ENCODE data around the gene SERPINI1.
"Not testable (repeated sequence)": the region's sequence is repeated elsewhere in the genome, so short reads cannot be mapped to it uniquely, and the experiment has no call there.

Gene SERPINI1

DNA sequence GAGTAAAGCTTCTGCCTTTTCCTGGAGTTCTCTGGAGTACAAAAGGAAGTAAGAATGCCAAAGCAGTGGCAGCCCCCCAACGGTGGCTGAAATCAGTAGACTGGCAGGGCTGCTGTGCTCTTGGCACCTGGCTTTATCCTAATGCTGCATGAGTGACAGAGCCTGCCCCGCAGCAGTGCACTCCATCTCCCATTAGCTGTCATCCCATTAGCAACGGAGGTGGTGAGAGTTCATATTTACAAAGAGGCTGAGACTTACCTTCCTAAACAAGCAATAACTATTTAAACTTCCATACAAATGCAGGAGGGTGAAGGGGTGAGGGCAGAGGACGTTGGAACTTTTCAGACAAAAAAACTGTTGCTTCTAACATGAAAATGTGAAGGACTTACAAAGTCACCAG lies 51.9 kb downstream of the SERPINI1 start:
- DNase-seq (ENCODE audit: low spot score) = no peak

DNA sequence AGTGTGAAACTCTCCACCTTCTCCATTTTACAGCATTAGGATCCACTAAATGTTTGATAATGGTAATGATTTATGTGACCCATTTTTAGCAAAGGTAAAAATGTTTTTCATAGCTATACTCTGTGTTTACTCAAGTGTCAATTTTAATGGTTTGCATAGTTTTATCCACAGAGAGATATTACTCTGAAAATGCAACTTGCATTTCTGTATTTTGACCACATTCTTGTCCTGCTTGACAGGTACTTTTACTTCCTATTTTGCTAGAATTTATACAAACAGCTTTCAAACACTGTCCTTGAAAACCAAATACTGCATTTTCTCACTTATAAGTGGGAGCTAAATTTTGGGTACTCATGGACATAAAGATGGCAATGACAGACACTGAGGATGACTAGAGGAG lies 62.9 kb downstream of the SERPINI1 start:
- DNase-seq (ENCODE audit: low spot score) = no peak

DNA sequence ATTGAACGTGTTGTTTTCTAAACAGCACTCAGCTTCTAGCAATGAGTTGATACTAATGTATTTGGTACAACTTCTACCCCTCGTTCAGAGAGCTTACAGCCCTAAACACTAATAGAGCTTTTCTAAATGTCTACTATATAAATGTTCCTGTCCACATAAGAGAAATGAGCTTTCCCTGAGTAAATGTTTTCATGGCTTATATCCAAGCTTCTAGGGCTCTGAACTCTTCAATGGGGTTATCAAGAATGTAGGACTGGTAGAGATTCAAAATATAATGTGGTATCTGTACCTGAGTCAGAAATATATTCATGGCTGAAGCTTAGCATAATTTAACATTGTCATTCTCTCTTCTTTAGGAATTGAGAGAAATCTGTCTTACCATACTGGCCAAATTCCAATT lies 73.4 kb downstream of the SERPINI1 start:
- no peak for DNase-seq (ENCODE audit: low spot score)

DNA sequence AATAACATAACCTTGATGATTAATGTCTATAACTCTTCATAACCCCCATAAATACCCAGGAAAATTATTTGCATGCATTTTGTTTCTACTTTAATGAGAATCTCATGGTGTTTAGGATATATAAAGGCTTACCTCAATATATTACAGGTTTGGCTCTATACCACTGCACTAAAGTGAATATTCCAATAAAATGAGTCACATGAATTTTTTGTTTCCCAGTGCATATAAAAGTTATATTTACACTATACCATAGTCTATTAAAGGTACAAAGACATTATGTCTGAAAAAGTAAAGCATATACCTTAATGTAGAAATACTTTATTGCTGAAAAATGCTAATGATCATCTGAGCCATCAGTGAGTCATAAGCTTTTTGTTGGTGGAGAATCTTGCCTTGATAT lies 74.7 kb downstream of the SERPINI1 start:
- no peak for DNase-seq (ENCODE audit: low spot score)

DNA sequence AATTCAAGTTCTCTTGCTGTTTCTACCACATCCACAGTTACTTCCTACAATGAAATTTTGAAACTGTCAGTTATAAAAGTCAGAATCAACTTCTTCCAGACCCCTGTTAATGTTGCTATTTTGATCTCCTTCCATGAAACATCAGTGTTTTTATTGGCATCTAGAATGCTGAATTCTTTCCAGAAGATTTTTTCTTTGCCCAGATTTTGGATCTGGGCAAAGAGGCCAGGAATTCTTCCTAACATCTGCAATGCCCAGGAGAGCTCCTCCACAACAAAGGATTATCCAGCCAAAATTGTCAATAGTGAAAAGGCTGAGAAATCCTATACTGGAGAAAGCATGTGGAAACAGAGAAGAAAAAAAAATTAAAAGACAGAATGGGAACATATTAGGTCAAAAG lies 75.5 kb downstream of the SERPINI1 start:
- DNase-seq (ENCODE audit: low spot score) = no peak

DNA sequence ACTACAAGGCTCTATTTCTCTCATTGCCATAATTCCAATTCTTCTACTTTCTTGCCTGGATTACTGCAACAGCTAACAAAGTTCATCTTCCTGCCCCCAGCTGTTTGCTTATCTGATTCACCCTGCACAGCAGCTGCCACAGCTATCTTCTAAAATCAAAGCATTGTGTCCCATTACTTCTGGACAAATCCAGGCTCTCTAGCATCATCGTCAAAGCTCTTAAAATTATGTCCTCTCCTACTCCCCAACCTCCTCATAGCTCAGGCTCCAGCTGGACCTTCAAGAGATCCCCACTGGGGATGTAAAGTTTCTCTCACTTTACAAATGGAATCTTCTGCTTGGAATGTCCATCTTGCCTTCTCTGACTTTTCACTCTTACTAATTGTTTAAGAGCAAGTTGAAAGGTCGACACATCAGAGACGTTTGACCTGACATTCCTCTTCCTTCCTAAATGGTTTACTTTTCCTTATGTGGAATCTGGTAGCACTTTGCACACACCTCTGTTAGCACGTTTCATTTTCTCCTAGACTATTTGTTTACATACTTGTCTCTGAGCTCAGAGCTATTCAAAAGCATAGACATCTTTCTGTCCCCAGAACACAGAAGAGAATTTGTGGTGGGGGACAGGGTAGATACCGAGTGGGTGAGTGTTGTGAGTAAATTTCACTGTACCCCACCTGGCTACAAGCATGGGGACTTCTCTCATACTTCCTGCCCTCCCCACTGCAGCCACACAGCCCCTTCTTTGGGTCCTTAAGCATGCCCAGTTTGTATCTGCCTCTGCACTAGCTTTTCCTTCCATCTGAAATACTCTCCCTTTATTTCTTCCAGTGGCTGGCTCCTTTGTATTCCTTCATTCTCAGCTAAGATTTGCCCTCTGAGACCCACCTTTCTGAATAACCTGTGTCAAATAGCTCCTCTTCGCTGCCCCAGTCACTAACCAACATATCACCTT lies 77.9 kb downstream of the SERPINI1 start:
- DNase-seq (ENCODE audit: low spot score) = no peak

DNA sequence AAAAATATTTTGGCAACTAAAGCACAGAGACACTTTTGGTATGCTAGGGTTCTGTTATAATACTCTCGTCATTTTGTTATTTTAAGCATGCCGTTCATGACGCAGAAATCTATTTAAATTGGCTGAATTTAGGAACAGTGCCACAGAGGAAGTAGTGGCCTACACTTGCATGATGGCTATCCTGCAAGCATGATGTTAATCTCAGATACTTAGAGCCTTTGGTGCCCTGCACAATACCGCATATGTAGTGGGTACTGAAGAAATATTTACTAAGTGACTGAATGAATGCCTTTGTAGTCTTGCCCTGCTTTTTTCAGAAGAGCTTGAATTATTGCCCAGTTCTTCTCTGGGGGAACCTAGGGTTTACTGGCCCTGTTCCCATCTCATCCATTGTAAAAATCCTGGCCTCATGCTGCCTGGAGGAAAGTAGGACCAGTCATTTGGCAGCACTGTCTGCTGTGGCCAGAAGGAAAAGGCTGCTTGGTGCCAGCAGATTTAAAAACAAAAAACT lies 79.0 kb downstream of the SERPINI1 start:
- DNase-seq (ENCODE audit: low spot score) = no peak

DNA sequence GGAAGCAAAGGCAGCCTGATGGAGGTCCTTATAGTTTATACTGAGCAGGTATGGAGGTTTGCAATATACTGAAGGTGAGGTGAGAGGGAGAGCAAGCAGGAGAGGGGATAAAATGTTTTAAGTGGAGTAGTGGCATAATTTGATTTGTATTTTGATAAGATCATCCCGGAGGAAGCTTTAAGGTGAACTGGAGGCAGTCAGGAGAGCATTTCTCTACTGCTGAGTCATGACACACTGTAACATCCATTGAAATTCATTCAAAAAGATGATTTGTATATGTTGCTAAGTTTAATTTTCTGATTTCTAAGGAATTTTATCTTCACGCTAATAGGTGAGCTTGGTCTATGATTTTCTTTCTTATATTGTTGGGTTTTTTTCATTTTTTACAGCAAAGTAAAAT lies 81.4 kb downstream of the SERPINI1 start:
- DNase-seq (ENCODE audit: low spot score) = no peak

DNA sequence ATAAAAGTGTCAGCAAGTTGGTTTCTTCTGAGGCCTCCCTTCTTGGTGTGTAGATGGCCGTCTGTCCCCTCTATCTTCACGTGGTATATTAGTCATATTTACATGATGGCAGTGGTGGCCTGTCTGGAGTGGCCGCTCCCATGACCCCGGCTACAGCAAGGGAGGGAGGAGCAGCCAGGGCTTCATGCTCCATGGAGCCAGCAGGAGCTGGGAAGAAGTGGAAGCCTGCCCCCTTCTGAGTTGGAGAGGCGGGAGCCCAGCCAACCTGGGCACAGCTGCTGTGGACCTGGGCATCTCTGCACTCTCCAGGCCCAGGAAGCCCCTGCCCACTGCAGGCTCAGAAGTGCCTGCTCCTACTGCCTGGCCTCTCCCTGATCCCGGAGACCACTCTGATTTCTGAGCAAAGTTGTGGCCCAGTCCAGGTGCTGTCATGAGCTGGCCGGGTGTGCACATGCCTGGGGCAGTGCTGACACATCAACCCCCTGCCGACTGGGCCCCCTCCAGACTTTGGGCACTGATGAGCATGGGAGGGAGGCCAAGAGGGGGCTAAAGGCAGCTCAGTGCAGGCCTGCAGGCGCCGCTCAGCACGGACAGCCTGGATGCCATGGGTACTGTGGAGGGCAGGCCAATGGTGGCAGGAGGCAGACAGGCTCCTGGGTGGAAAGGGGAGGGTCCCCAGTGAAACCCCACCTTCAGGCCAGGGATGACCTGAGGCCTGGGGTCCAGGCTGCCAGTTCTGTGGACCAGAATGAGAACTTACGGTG lies 84.8 kb downstream of the SERPINI1 start:
- no peak for DNase-seq (ENCODE audit: low spot score)

DNA sequence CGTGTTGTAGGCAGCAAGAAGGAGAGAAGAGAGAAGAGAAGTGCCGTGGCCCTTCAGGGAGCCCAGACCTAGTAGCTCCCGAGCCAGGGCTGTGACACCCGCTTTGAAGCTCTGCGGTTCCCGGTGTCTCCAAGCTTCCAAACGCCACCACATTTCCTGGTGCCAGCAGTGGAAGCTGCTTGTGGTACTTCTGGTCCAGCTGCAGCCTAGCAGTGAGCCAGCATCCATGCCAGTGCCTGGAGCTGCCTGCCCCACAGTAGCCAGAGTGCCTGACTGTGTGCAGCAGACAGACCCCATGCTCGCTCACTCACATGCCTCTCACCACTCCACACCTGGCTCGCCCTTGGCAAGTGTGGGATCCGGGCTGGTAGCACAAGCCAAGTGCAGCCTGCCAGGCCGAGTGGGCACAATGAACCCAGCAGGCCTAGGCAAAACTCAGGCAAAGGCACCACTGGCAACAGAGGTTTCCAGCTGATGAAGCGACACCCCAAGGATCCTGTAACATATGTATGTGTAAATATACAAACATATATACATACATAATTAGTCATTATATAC lies 85.8 kb downstream of the SERPINI1 start:
- no peak for DNase-seq (ENCODE audit: low spot score)

DNA sequence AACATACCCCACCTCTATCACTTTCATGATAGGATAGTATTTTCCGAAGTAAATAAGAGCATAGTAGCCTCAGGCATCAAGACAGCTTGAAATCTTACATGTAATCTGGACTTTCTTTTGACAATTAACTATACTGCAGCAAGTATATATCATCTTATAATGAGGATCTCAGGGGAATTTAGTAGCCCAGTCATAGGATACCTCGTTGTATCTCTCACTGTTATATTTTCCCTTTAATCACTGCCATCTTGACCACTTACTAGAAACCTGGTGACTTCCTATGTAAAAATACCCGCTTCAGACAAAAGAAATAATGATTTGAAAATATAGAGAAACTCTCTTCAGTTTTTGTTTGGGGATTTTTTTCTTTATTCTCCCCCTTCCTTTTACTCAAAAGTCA lies 88.2 kb downstream of the SERPINI1 start:
- no peak for DNase-seq (ENCODE audit: low spot score)

DNA sequence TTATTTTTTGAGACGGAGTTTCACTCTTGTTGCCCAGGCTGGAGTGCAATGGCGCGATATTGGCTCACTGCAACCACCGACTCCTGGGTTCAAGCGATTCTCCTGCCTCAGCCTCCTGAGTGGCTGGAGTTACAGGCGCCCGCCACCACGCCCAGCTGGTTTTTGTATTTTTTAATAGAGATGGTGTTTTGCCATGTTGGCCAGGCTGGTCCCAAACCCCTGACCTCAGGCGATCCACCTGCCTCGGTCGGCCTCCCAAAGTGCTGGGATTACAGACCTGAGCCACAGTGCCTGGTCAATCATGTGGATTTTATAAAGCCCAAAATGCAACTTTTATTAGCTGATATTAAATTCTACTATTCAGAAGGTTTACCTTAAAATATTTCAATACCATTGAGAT lies 92.1 kb downstream of the SERPINI1 start:
- DNase-seq (ENCODE audit: low spot score) = not testable (repeated sequence)

DNA sequence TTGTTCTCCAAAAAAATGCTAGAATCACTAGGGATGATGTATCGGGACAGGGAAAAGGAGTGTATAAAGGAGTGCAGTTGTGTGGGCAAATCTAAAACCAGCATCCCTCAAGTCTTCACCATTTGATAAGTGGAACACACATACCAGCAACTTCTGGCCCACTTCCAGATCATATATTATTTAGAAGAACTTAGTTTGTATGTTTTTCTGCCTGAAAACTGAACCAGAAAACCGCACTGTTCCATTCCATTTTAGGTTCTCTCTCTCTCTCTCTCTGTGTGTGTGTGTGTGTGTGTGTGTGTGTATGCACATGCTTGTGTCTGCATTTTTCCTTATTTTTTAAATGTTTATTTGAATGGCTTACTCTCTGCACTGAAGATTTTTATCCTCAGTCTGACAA lies 93.5 kb downstream of the SERPINI1 start:
- DNase-seq (ENCODE audit: low spot score) = no peak

DNA sequence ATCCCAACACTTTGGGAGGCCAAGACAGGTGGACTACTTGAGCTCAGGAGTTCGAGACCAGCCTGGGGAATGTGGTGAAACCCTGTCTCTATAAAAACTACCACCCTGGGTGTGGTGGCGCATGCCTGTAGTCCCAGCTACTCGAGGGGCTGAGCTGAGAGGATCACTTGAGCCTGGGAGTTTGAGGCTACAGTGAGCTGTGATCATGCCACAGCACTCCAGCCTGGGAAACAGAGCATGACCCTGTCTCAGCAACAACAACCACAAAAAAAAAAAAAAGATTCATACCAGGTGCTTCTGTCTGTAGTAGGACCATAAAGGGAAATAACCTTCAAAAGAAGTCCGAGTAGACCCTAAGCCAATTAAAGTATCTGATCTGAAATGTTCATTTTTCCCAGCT lies 94.5 kb downstream of the SERPINI1 start:
- DNase-seq (ENCODE audit: low spot score) = no peak

DNA sequence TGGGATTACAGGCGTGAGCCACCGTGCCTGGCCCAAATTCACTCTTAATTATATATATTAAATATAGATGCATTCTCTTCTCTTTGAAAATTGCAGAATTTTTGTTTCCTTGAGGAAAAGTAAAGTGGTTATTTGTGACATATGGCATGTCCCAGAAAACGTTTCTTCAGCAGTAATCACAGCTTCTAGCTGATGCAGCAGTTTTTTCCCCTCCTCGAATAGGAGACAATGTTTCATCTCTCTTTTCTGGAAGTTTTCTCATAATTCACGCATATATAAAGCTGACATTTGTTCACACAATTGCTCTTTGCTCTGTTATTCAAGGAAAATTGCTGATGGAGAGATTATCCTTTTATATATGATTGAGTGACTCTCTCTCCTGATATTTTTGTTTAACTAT lies 99.8 kb downstream of the SERPINI1 start:
- no peak for DNase-seq (ENCODE audit: low spot score)

DNA sequence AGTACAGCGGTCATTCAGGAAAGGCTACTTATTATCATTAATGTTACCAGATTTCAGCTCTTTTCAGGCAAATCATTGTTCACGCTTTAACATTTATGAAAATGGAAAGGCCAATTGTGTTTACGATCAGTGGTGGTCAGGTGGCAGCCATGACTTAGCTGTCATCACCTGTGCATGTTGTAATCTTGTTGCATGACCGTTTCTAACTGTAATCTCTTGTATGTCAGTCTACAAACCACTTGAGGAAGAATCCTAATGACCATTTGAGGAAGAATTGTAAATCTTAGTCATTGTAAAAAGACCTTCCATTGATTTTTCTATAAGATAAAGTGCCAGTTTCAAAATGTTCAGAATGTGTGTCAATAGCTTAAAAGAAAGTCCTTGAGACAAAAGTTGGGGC lies 100.4 kb downstream of the SERPINI1 start:
- DNase-seq (ENCODE audit: low spot score) = no peak

DNA sequence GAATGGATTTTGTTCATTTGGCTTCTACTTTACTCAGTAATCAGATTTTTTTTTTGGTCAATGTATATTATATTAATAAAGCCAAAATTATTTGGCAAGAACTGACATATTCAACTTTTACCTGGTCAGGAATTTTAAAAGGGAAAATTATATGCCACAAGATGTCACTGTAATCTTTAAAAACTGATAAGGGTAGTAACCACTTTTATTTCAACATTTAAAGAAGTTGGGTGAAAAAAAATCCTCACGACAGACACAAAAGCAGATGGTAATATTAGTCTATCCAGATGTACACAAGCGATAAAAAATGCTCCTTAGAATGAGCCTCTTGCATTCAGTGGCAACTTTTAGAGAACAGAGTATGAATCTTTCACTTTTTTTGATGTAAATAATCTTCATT lies 101.9 kb downstream of the SERPINI1 start:
- no peak for DNase-seq (ENCODE audit: low spot score)

DNA sequence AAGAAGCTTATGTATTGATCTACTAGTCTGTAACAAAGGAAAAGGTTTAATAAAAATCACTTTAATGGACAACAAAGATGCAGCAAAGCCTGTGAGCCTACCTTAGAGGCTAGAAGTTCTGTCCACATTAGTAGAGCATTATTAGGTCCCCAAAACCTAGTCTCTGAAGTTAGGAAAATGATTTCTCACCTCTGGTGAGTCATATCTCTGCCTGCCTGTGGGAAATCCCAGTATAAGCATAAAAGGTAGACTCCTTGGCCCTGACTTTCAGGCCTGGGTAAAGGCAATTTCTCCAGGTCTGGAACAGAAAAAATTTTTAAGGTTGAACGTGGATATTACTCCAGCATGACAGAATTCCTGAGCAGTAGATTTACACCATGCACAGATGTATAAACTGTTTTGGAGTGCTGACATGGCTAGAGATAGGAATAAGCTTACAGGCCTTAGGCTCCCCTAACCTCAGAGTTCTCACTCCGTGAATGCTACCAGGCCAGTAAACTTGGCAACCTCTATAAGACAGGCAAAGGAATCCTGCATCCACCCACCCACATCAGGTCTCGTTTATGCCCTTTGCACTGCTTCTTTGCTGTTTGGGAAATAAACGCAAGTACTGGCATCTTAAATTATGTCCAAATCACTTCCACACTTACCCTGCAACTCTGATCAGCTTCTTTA lies 104.1 kb downstream of the SERPINI1 start:
- no peak for DNase-seq (ENCODE audit: low spot score)

DNA sequence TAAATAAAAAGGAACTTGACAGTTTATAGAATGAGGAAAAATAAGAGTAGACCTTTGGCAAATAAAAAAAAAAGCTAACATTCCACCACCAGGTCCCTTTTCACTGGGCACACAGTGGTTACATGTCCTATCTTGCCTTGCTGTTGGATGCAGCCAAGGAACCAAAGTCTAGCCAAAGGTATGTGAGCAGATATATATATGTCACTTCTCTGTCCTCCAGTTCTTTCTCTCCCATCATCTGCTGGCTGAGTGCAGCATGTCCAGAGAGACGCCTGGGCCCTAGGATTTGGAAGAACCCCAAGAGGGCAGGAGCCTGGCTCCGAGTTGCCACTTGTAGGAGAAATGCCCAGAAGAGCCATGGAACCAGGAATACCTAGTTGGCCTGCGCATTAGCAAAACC lies 104.7 kb downstream of the SERPINI1 start:
- DNase-seq (ENCODE audit: low spot score) = no peak

DNA sequence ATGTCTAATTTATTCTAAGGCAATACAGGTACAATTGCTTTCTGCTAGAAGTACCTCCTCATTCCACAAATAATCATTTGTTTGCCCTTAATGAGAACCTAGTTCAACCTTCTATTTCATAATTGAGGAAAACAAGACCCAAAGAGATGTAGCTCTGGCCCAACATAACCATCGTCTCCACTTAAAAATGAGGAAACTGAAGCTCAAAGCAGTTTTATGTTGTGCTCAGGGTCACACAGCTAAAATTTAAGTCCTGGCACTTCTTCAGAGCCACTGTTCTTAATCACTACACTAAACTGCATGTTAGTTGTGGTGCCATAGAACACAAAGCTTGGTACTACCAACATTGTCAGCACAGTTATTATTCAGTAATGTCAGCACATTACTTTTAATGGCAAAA lies 108.0 kb downstream of the SERPINI1 start:
- DNase-seq (ENCODE audit: low spot score) = no peak

DNA sequence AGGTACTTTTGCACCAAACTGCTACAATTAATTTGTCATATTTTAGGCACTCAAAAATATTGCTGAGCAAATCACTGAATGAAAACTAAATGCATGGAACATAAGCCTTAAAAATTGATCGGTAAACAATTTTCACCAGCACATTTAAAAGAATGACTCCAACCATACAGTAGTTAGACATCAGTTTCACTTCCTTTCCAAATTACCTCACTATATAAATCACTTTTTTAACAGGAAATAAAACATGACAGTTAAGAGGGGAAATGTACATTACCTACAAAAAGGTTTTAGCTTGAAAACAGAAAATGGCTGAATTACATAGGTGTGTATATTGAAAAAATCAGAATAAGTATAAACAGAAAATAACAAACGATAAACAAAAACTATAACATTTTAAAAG lies 108.4 kb downstream of the SERPINI1 start:
- no peak for DNase-seq (ENCODE audit: low spot score)

DNA sequence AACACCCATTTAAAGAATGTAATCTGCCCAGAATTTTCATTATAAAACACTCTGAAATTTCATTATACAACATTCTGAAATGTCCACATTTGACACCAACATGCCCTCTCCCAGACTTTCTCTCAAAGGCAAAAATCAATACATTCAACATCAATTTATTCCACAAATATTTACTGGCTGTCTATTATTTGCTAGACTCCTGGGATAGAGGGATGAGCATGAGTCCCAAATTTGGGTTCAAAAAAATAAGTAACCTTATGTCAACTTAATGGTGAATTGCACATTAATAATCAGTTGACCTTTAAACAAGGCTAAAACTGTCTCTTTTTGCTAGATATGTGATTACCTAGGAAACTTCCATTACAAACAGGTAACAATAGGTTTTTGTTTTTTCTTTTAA lies 109.0 kb downstream of the SERPINI1 start:
- no peak for DNase-seq (ENCODE audit: low spot score)

Measured in hematopoietic multipotent progenitor cell treated with erythropoietin and hydrocortisone succinate and interleukin-3 and kit ligand, for 15 days (in vitro differentiated cells).